Measurements from ENCODE around the gene TFIP11. TPM values are rescaled to one million over a fixed set of nuclear protein-coding genes. Genes with fewer than 3 reads are reported as not detected.

TFIP11 gene
- total and polyA plus RNA-seq, 2 donors (not counting 1 experiment from before 2014, with no cell fraction given), result 33.5 to 82.8 TPM

DNA sequence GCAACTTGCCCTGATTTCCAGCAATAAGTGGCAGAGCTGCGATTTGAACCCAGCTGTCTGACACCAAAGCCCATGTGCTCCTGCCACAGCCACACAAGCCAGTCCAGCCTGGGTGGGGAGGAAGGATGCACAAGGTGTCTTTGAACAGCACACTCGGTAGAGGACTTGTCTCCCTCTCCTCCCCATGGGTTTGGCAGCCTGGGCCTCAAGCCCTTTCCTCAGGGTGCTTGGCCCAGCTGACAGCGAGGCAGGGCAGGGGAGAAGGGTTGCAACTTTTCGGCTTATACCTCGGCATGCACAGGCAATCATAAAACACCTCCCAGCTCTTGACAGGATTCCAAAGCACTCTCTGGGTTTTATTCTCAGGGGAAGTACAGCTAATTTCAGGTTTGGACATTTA is 63.9 kb downstream of the TFIP11 start:
- Histone ChIP-seq H2AFZ (ENCODE audit: insufficient read depth, low read depth, low read length, poor library complexity, severe bottlenecking) (no peak overlapping the region), H3K4me2 (replicated peaks; ENCODE audit: low read depth, low read length, poor library complexity, severe bottlenecking) (no peak overlapping the region), H3K79me2 (ENCODE audit: control insufficient read depth, insufficient read depth, low read length) (no peaks in the 10 kb centered on the region), H3K9me3 (ENCODE audit: control extremely low read depth in 1 of 3, control insufficient read depth in 2 of 3, insufficient read depth in 1 of 3, low read length in 2 of 3) (no peaks in the 10 kb centered on the region), H3K27me3 (replicated peaks in 1 of 4; ENCODE audit: control extremely low read depth in 1 of 4, control insufficient read depth in 3 of 4, insufficient read depth in 4 of 4, low read length in 3 of 4) (no peaks in the 10 kb centered on the region), H4K20me1 (ENCODE audit: control insufficient read depth, insufficient read depth, low read length, poor library complexity, severe bottlenecking) (no peaks in the 10 kb centered on the region), H3K4me3 (ENCODE audit: control extremely low read depth in 1 of 5, extremely low read depth in 1 of 5, insufficient read depth in 1 of 5, low read depth in 2 of 5, low read length in 4 of 5) (no peak overlapping the region), H3K9ac (ENCODE audit: low read length) (no peak overlapping the region), H3K27ac (ENCODE audit: low read length in 2 of 2) (no peak overlapping the region), H3K4me1 (ENCODE audit: control insufficient read depth in 2 of 2, insufficient read depth in 2 of 2, low read length in 2 of 2) (no peaks in the 10 kb centered on the region), H3K36me3 (replicated peaks in 1 of 2; ENCODE audit: control extremely low read depth in 1 of 2, control insufficient read depth in 1 of 2, extremely low read depth in 1 of 2, insufficient read depth in 2 of 2, low read length in 1 of 2) (peaks cover 3 to 36% of the 10 kb centered on the region in 2 experiments)
- 100% methylated on average over 1 of the region's 5 CpGs for WGBS (ENCODE audit: insufficient coverage)
- Mint-ChIP-seq H3K4me3 (no peak overlapping the region), H3K9me3 (ENCODE audit: insufficient read depth) (no peaks in the 10 kb centered on the region), H3K27ac (no peak overlapping the region), H3K4me1 (no peaks in the 10 kb centered on the region), H3K27me3 (no peaks in the 10 kb centered on the region)
- POLR2A ChIA-PET, result interaction anchor here (1.0 kb wide), 1 partner anchor 11 kb away, joined by 3 read pairs; no protein-coding TSS in a partner anchor
- ATAC-seq (ENCODE audit: low read depth), result no peak
- TF ChIP-seq EZH2 (IDR thresholded peaks at IDR 0.05; ENCODE audit: borderline replicate concordance, insufficient read depth, low read depth, low read length, poor library complexity, severe bottlenecking), result no peak
- TF ChIP-seq, protein P1, sequence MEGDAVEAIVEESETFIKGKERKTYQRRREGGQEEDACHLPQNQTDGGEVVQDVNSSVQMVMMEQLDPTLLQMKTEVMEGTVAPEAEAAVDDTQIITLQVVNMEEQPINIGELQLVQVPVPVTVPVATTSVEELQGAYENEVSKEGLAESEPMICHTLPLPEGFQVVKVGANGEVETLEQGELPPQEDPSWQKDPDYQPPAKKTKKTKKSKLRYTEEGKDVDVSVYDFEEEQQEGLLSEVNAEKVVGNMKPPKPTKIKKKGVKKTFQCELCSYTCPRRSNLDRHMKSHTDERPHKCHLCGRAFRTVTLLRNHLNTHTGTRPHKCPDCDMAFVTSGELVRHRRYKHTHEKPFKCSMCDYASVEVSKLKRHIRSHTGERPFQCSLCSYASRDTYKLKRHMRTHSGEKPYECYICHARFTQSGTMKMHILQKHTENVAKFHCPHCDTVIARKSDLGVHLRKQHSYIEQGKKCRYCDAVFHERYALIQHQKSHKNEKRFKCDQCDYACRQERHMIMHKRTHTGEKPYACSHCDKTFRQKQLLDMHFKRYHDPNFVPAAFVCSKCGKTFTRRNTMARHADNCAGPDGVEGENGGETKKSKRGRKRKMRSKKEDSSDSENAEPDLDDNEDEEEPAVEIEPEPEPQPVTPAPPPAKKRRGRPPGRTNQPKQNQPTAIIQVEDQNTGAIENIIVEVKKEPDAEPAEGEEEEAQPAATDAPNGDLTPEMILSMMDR (IDR thresholded peaks at IDR 0.05), result no peak
- no peak for DNase-seq
- intact Hi-C loops (cut with micrococcal nuclease), result no loop called here
- CTCF ChIA-PET, result no interaction called here

DNA sequence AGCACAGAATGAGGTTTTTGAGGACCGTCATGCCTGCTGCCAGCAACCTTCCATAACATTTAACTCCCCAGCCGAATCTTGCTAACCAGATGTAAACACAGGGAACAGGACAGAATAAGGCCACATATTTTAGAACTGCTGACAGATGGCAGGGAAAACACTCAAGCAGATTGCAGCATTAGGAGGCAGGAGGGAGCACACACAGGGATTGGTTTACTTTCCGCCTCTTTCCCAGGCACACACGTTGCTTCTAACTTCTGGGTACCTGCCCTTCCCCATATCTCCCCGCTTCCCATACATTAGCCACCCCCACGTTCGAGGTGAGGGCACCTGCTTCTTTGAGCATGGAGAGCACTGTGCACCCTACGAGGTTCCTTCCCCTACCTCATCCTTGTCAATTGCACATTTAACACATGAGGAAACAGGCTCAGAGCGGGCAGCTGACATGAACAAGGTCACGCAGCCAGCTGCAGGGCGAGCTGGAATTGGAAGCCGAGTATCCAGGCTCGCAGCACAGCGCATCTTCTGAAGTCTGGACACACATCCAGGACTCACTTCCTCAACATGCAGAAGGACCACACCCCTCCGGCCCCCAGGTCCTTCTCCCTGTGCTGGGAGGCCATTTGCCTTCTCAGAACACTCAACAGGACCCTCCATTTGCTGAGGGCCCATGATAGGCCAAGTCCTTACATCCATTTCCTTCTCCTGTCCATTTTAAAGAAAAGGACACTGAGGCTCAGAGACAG is 64.5 kb downstream of the TFIP11 start:
- 90% methylated on average over 14 of the region's 15 CpGs for WGBS (ENCODE audit: insufficient coverage)
- intact Hi-C loops (cut with micrococcal nuclease), result no loop called here
- Mint-ChIP-seq H3K9me3 (ENCODE audit: insufficient read depth) (no peaks in the 10 kb centered on the region), H3K27me3 (no peaks in the 10 kb centered on the region), H3K4me3 (no peak overlapping the region), H3K27ac (no peak overlapping the region), H3K4me1 (no peaks in the 10 kb centered on the region)
- no peak overlapping the region for H3K27ac ChIP-seq (ENCODE audit: low read length in 2 of 2)
- TF ChIP-seq, protein P1 (IDR thresholded peaks at IDR 0.05), result no peak
- no peak for TF ChIP-seq EZH2 (IDR thresholded peaks at IDR 0.05; ENCODE audit: borderline replicate concordance, insufficient read depth, low read depth, low read length, poor library complexity, severe bottlenecking)
- H3K79me2 ChIP-seq (ENCODE audit: control insufficient read depth, insufficient read depth, low read length), result no peaks in the 10 kb centered on the region
- no peak overlapping the region for H3K4me2 ChIP-seq (replicated peaks; ENCODE audit: low read depth, low read length, poor library complexity, severe bottlenecking)
- no peaks in the 10 kb centered on the region for H3K4me1 ChIP-seq (ENCODE audit: control insufficient read depth in 2 of 2, insufficient read depth in 2 of 2, low read length in 2 of 2)
- peaks cover 1 to 34% of the 10 kb centered on the region in 2 experiments for H3K36me3 ChIP-seq (replicated peaks in 1 of 2; ENCODE audit: control extremely low read depth in 1 of 2, control insufficient read depth in 1 of 2, extremely low read depth in 1 of 2, insufficient read depth in 2 of 2, low read length in 1 of 2)
- H3K9me3 ChIP-seq (ENCODE audit: control extremely low read depth in 1 of 3, control insufficient read depth in 2 of 3, insufficient read depth in 1 of 3, low read length in 2 of 3), result no peaks in the 10 kb centered on the region
- ATAC-seq (ENCODE audit: low read depth) (no peak), DNase-seq (no peak)
- H3K9ac ChIP-seq (ENCODE audit: low read length), result no peak overlapping the region
- H4K20me1 ChIP-seq (ENCODE audit: control insufficient read depth, insufficient read depth, low read length, poor library complexity, severe bottlenecking), result no peaks in the 10 kb centered on the region
- H2AFZ ChIP-seq (ENCODE audit: insufficient read depth, low read depth, low read length, poor library complexity, severe bottlenecking), result no peak overlapping the region
- POLR2A ChIA-PET, result no interaction called here
- no peak overlapping the region for H3K4me3 ChIP-seq (ENCODE audit: control extremely low read depth in 1 of 5, extremely low read depth in 1 of 5, insufficient read depth in 1 of 5, low read depth in 2 of 5, low read length in 4 of 5)
- H3K27me3 ChIP-seq (replicated peaks in 1 of 4; ENCODE audit: control extremely low read depth in 1 of 4, control insufficient read depth in 3 of 4, insufficient read depth in 4 of 4, low read length in 3 of 4), result no peaks in the 10 kb centered on the region
- CTCF ChIA-PET, result interaction anchor here (1.1 kb wide), 1 partner anchor 13 kb away, joined by 3 read pairs; no protein-coding TSS in a partner anchor

Measured in B cell (primary cell).